Measurements from ENCODE around the gene EEFSEC. TPM values are rescaled to one million over a fixed set of nuclear protein-coding genes. Genes with fewer than 3 reads are reported as not detected.
A peak's percentile ranks its signal among the peaks of the same experiment; 100 is the strongest.

Gene EEFSEC
- polyA plus RNA-seq, 1 experiment, result 16.3 TPM

DNA sequence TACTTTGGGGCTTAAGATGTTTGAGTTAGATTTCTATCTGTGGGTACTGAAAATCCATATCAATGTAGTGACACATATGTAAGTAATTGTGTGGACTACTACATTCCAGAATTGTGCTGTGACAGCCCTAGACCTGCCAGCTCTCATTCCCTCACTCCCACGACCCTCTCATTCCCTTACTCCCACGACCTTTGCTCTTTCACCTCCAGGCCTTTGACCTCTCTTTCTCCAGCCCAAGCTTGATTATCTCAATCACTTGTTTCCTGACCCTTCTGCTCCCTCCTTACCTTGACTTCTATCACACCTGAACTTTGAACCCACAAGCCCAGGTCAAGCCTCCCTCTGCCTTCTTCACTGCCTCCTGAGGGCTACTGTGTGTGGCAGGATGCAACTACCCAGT lies 26.0 kb upstream of the EEFSEC start:
- CTCF ChIA-PET, result no interaction called here
- no peak for DNase-seq (ENCODE audit: low read depth)

DNA sequence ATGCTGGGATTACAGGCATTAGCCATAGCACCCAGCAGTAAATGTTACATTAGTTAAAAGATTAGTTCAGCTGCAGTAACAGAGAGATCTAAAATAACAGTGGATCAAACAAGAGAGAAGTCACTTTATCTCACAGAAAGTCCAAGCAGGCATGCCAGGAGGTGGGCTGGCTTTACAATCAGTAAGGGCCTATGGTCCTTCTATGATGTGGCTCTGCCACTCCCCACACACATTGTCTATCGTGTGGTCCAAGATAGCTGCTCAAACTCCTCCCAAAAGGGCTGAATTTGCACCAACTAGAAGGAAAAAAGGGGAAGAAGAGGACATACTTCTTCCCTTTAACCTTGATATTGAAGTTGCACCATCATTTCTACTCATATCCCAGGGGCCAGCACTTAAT lies 25.0 kb upstream of the EEFSEC start:
- ChIA-PET CTCF (interaction anchor here (2.0 kb wide), 1 partner anchor 33 kb away, joined by 9 read pairs; no protein-coding TSS in a partner anchor), POLR2A (no interaction called here)
- DNase-seq (ENCODE audit: low read depth), result no peak
- Histone ChIP-seq H3K36me3 (ENCODE audit: control insufficient read depth, insufficient read depth, low read length) (no peaks in the 10 kb centered on the region), H3K27me3 (ENCODE audit: control insufficient read depth, insufficient read depth, low read length) (no peaks in the 10 kb centered on the region), H3K4me3 (ENCODE audit: low read depth, low read length) (no peak overlapping the region)
- TF ChIP-seq, protein P1, sequence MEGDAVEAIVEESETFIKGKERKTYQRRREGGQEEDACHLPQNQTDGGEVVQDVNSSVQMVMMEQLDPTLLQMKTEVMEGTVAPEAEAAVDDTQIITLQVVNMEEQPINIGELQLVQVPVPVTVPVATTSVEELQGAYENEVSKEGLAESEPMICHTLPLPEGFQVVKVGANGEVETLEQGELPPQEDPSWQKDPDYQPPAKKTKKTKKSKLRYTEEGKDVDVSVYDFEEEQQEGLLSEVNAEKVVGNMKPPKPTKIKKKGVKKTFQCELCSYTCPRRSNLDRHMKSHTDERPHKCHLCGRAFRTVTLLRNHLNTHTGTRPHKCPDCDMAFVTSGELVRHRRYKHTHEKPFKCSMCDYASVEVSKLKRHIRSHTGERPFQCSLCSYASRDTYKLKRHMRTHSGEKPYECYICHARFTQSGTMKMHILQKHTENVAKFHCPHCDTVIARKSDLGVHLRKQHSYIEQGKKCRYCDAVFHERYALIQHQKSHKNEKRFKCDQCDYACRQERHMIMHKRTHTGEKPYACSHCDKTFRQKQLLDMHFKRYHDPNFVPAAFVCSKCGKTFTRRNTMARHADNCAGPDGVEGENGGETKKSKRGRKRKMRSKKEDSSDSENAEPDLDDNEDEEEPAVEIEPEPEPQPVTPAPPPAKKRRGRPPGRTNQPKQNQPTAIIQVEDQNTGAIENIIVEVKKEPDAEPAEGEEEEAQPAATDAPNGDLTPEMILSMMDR (IDR thresholded peaks at IDR 0.05; ENCODE audit: insufficient read depth, low read depth, low read length), result no peak

More for the DNA sequence above, 26.0 kb upstream of the EEFSEC start:
- TF ChIP-seq, protein P1 (IDR thresholded peaks at IDR 0.05; ENCODE audit: insufficient read depth, low read depth, low read length), result no peak
- Histone ChIP-seq H3K4me3 (ENCODE audit: low read depth, low read length) (no peak overlapping the region), H3K27me3 (ENCODE audit: control insufficient read depth, insufficient read depth, low read length) (no peaks in the 10 kb centered on the region), H3K36me3 (ENCODE audit: control insufficient read depth, insufficient read depth, low read length) (no peaks in the 10 kb centered on the region)
- POLR2A ChIA-PET, result no interaction called here

DNA sequence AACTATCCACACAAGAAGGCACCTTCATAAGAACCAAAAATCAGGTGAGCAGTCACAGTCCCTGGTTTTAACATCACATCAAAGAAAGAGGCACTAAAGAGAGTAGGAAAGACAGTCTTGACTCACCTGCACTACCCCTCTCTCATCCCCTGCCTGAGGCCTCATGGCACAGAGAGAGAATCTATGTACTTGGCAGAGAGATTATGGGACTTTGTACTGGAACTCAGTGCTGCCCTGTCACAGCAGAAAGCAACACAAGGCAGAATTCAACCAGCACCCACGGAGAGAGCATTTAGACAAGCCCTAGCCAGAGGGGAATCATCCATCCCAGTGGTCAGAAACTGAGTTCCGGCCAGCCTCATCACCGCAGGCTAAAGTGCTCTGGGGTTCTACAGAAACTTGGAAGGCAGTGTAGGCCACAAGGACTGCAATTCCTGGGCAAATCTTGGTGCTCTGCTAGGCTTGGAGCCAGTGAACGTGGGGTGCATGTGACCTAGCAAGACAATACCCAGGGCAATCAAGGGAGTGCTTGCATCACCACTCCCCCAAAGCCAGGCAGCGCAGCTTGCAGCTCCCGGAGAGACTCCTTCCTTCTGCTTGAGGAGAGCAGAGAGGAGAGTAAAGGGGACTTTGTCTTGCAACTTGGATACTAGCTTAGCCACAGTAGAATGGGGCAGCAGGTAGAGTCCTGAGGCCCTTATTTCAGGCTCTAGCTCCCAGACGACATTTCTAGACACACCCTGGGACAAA lies 21.2 kb upstream of the EEFSEC start:
- TF ChIP-seq, protein P1 (IDR thresholded peaks at IDR 0.05; ENCODE audit: insufficient read depth, low read depth, low read length), result no peak
- no peak for DNase-seq (ENCODE audit: low read depth)
- Histone ChIP-seq H3K4me3 (ENCODE audit: low read depth, low read length) (no peak overlapping the region), H3K27me3 (ENCODE audit: control insufficient read depth, insufficient read depth, low read length) (no peaks in the 10 kb centered on the region), H3K36me3 (ENCODE audit: control insufficient read depth, insufficient read depth, low read length) (no peaks in the 10 kb centered on the region)
- CTCF ChIA-PET, result interaction anchor here (2.2 to 2.6 kb wide), 3 partner anchors 8 to 45 kb away, joined by 8 to 40 read pairs (median 19); partner anchors contain the start of gene RUVBL1
- POLR2A ChIA-PET, result no interaction called here

DNA sequence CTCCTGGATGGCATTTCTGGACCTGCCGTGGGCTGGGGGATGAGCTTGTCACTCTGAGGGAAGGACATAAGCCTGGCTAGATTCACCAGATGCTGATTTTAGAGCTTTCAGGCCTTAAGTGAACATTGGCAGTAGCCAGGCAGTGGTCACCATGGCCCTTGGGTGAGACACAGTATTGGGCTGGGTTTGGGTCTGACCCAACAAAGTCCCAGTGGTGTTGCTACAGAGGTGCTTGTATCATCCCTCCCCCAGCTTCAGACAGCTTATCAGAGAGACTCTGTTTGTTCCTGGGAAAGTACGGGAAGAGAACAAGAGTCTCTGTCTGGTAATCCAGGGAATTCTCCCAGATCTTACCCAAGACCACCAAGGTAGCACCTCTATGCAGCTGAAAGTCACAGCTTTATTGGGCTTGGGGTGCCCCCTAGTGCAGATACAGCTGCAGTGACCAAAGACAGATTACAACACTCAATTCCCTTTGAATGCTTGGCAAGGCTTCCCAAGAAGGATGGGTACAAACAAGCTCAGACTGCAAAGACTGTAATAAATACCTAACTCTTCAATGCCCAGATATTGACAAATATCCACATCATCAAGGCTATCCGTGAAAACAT lies 19.9 kb upstream of the EEFSEC start:
- POLR2A ChIA-PET, result no interaction called here
- CTCF ChIA-PET, result interaction anchor here (0.5 to 2.6 kb wide), 27 partner anchors 8 to 487 kb away, joined by 3 to 40 read pairs (median 4); partner anchors contain the start of gene RUVBL1
- DNase-seq (ENCODE audit: low read depth), result no peak
- no peaks in the 10 kb centered on the region for H3K36me3 ChIP-seq (ENCODE audit: control insufficient read depth, insufficient read depth, low read length)
- no peak overlapping the region for H3K4me3 ChIP-seq (ENCODE audit: low read depth, low read length)
- TF ChIP-seq, protein P1 (IDR thresholded peaks at IDR 0.05; ENCODE audit: insufficient read depth, low read depth, low read length), result peak; percentile 70
- H3K27me3 ChIP-seq (ENCODE audit: control insufficient read depth, insufficient read depth, low read length), result no peaks in the 10 kb centered on the region

DNA sequence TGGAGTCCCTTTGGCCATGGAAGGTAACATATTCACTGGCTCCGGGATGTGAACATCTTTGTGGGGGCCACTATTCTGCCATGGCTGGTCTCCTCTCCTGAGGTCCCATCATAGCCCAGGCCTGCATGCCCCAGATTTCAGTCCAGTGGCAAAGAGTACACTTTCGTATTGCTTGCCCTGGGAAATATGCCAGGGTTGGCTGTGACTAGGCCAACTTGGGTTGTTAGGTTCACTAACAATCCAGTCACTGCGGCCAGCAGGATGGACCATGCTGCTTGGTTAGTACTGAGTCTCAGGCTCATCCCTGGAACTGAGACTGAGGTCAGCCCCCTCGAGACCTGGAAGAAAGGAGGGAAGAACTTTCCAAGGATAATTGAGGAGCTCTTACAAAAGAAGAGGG lies 9.8 kb upstream of the EEFSEC start:
- H3K27me3 ChIP-seq (ENCODE audit: control insufficient read depth, insufficient read depth, low read length), result no peaks in the 10 kb centered on the region
- ChIA-PET CTCF (no interaction called here), POLR2A (interaction anchor here (0.7 kb wide), 1 partner anchor 63 kb away, joined by 6 read pairs; no protein-coding TSS in a partner anchor)
- DNase-seq (ENCODE audit: low read depth), result no peak
- no peaks in the 10 kb centered on the region for H3K36me3 ChIP-seq (ENCODE audit: control insufficient read depth, insufficient read depth, low read length)
- no peak overlapping the region for H3K4me3 ChIP-seq (ENCODE audit: low read depth, low read length)
- TF ChIP-seq, protein P1 (IDR thresholded peaks at IDR 0.05; ENCODE audit: insufficient read depth, low read depth, low read length), result no peak

All from BJ (cell line).